Neural progenitor cell (in vitro differentiated cells): ENCODE measurements around the gene FBXL13.
"Not testable (repeated sequence)": the region's sequence is repeated elsewhere in the genome, so short reads cannot be mapped to it uniquely, and the experiment has no call there.

Experiments
- EZH2 ChIP-seq: fragments of 200-600 bp; sonication (generic); IDR thresholded peaks from 2 replicates; pipeline ENCODE4 v1.6.1; 2017; ENCODE audit warnings: antibody characterized with exemption, mild to moderate bottlenecking, moderate library complexity
- EZH2phosphoT487 ChIP-seq: fragments of 200-600 bp; sonication (generic); IDR thresholded peaks from 2 replicates; pipeline ENCODE4 v1.6.1; 2017; ENCODE audit warnings: antibody characterized with exemption
- TF ChIP-seq, protein P1 (sequence below): fragments of 200-600 bp; sonication (generic); IDR thresholded peaks from 2 replicates; pipeline ENCODE4 v1.5.1; 2017; ENCODE audit warnings: antibody characterized with exemption, mild to moderate bottlenecking

DNA sequence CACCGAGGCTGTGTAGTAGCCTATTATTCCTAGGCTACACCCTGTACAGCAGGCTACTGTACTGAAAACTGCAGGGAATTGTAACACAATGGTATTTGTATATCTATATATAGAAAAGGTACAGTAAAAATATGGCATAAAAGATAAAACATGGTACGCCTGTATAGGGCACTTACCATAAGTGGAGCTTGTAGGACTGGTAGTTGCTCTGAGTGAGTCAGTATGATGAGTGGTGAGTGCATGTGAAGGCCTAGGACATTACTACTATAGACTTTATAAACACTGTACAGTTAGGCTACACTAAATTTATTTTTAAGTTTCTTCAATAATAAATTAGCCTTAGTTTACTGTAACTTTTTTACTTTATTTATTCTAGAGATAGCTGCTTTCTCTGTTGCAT is 285.8 kb downstream of the FBXL13 start:
- TF ChIP-seq, protein P1, sequence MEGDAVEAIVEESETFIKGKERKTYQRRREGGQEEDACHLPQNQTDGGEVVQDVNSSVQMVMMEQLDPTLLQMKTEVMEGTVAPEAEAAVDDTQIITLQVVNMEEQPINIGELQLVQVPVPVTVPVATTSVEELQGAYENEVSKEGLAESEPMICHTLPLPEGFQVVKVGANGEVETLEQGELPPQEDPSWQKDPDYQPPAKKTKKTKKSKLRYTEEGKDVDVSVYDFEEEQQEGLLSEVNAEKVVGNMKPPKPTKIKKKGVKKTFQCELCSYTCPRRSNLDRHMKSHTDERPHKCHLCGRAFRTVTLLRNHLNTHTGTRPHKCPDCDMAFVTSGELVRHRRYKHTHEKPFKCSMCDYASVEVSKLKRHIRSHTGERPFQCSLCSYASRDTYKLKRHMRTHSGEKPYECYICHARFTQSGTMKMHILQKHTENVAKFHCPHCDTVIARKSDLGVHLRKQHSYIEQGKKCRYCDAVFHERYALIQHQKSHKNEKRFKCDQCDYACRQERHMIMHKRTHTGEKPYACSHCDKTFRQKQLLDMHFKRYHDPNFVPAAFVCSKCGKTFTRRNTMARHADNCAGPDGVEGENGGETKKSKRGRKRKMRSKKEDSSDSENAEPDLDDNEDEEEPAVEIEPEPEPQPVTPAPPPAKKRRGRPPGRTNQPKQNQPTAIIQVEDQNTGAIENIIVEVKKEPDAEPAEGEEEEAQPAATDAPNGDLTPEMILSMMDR: not testable (repeated sequence)
- TF ChIP-seq EZH2, EZH2phosphoT487: not testable (repeated sequence)
